PC-3 (cell line): Measurements from ENCODE around the gene NLRC4. TPM values are rescaled to one million over a fixed set of nuclear protein-coding genes. Genes with fewer than 3 reads are reported as not detected.

ENCODE experiments used
- ATAC-seq: fragments of 200-7000 bp; cut with Tn5 transposase; 2 replicates; pipeline ENCODE4 v1.9.1; 2020; ENCODE audit warnings: mild to moderate bottlenecking, moderate library complexity
- BruUV-seq: library from RNA; stranded (reverse); fragments of 400-500 nt; replicated peaks from 2 replicates; lab custom pipeline; 2021; lab: Mats Ljungman, UMichigan
- CTCF ChIA-PET: fragments of 300-600 bp; sonication (Branson Sonifier 250); formaldehyde crosslinking; loops from one replicate; lab custom pipeline; 2022; ENCODE audit warnings: antibody characterized with exemption; lab: Charles Lee
- POLR2A ChIA-PET: fragments of 300-600 bp; sonication (Branson Sonifier 250); formaldehyde crosslinking; loops from one replicate; lab custom pipeline; 2022; ENCODE audit warnings: antibody characterized with exemption; ENCODE audit not compliant: unreplicated experiment; lab: Charles Lee
- DNase-seq: peaks from one replicate; pipeline ENCODE4 v3.0.0-alpha.2; 2015
- H2AFZ ChIP-seq: fragments of 300-600 bp; sonication (generic); 2 replicates; pipeline ENCODE4 v1.6.0; 2016; ENCODE audit warnings: antibody characterized with exemption, low read length
- H3F3A ChIP-seq: fragments of 300-600 bp; sonication (generic); one replicate; pipeline ENCODE4 v1.6.0; 2017; ENCODE audit warnings: antibody characterized with exemption, low read length, control low read depth, mild to moderate bottlenecking; ENCODE audit not compliant: unreplicated experiment
- H3K27ac ChIP-seq: fragments of 300-600 bp; sonication (generic); 2 replicates; pipeline ENCODE4 v1.5.1; 2016; ENCODE audit warnings: mild to moderate bottlenecking, low read length
- H3K27me3 ChIP-seq: fragments of 300-600 bp; sonication (generic); 2 replicates; pipeline ENCODE4 v1.6.1; 2016; ENCODE audit warnings: low read length, mixed read lengths
- H3K36me3 ChIP-seq: fragments of 300-600 bp; sonication (generic); 2 replicates; pipeline ENCODE4 v1.6.1; 2016; ENCODE audit warnings: low read depth, mixed run types, low read length, mixed read lengths
- H3K4me1 ChIP-seq: fragments of 300-600 bp; sonication (generic); 2 replicates; pipeline ENCODE4 v1.5.1; 2016; ENCODE audit warnings: low read length; ENCODE audit not compliant: insufficient read depth
- H3K4me2 ChIP-seq: fragments of 300-600 bp; sonication (generic); 2 replicates; pipeline ENCODE4 v1.6.0; 2016; ENCODE audit warnings: low read length
- H3K4me3 ChIP-seq: fragments of 300-600 bp; sonication (generic); 2 replicates; pipeline ENCODE4 v1.5.1; 2016; ENCODE audit warnings: mild to moderate bottlenecking, low read length, mixed read lengths
- H3K79me2 ChIP-seq: fragments of 300-600 bp; sonication (generic); 2 replicates; pipeline ENCODE4 v1.6.1; 2017; ENCODE audit warnings: low read length, mixed read lengths
- H3K9ac ChIP-seq: fragments of 300-600 bp; sonication (generic); 2 replicates; pipeline ENCODE4 v1.6.0; 2016; ENCODE audit warnings: mild to moderate bottlenecking, low read length
- H3K9me2 ChIP-seq: fragments of 300-600 bp; sonication (generic); replicated peaks from 2 replicates; pipeline ENCODE4 v1.6.1; 2016; ENCODE audit warnings: mixed run types, low read length, mixed read lengths
- H3K9me3 ChIP-seq: fragments of 300-600 bp; sonication (generic); 2 replicates; pipeline ENCODE4 v1.6.1; 2016; ENCODE audit warnings: low read length, mixed read lengths
- H4K20me1 ChIP-seq: fragments of 300-600 bp; sonication (generic); 2 replicates; pipeline ENCODE4 v1.6.1; 2016; ENCODE audit warnings: low read length, mixed read lengths
- EZH2 ChIP-seq: fragments of 300-600 bp; sonication (generic); IDR thresholded peaks from one replicate; pipeline ENCODE4 v1.6.1; 2017; ENCODE audit warnings: antibody characterized with exemption, mild to moderate bottlenecking, low read length; ENCODE audit not compliant: unreplicated experiment
- EZH2phosphoT487 ChIP-seq: fragments of 300-600 bp; sonication (generic); IDR thresholded peaks from 2 replicates; pipeline ENCODE4 v1.6.1; 2018; ENCODE audit warnings: mild to moderate bottlenecking, antibody characterized with exemption, low read length, borderline replicate concordance
- intact Hi-C: fragments of 100-400 bp; cut with micrococcal nuclease; formaldehyde crosslinking; loops from 2 replicates; pipeline ENCODE4 v1.9.0; 2023
- total RNA-seq: library from RNA; depleted of rRNA; stranded (reverse); fragments of >200 nt; gene quantifications from 2 replicates; pipeline ENCODE4 v1.2.3, GENCODE V29; 2014
- TF ChIP-seq, protein P1 (sequence below): fragments of 300-600 bp; sonication (generic); conservative IDR thresholded peaks from 2 replicates; pipeline ENCODE4 v1.5.1; 2017; ENCODE audit warnings: antibody characterized with exemption, low read depth, mild to moderate bottlenecking, low read length

Gene NLRC4
- total RNA-seq, 1 experiment from 2014 or later = not detected

DNA sequence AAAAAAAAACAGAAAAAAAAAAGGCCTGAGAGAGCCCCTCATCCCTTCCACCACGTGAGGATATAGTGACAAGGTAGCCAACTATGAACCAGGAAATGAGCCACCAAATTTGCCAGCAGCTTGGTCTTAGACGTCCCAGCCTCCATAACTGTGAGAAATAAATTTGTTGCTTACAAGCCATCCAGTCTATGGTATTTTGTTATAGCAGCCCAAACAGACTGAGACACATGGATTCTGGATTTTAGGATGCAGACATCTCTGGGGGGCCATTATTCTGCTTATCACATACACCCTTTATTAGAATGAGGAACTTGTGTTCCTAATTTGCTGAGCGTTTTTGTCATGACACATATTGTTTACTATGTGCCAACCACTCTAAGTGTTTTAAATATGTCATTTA lies 7.6 kb upstream of the NLRC4 start:
- H3K79me2 ChIP-seq = no peaks in the 10 kb centered on the region
- no TSS peak for BruUV-seq

DNA sequence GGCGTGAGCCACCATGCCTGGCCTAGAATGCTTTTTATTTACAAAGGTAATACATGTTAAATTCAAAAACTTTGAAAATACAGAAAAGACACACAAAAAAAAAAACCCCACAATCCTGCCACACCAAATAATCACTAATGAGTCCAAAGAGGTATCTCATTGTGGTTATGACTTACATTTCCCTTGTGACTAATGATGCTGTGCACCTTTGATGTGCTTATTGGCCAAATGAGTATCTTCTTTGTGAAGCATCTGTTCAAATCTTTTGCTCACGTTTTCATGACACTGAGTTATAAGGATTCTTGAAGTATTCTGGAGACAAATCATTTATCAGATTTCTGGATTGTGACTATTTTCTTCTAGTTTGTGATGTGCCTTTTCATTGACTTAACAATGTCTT lies 6.4 kb upstream of the NLRC4 start:
- Histone ChIP-seq H2AFZ (no peak overlapping the region), H3K4me2 (no peak overlapping the region), H3K9me2 (no peaks in the 10 kb centered on the region), H3K27me3 (no peaks in the 10 kb centered on the region), H3K79me2 (no peaks in the 10 kb centered on the region), H4K20me1 (no peaks in the 10 kb centered on the region), H3K36me3 (no peaks in the 10 kb centered on the region), H3K4me1 (no peaks in the 10 kb centered on the region), H3F3A (no peaks in the 10 kb centered on the region), H3K27ac (no peak overlapping the region), H3K9ac (no peak overlapping the region), H3K9me3 (no peaks in the 10 kb centered on the region), H3K4me3 (no peak overlapping the region)
- no TSS peak for BruUV-seq
- TF ChIP-seq EZH2 (no peak), EZH2phosphoT487 (no peak)
- TF ChIP-seq, protein P1, sequence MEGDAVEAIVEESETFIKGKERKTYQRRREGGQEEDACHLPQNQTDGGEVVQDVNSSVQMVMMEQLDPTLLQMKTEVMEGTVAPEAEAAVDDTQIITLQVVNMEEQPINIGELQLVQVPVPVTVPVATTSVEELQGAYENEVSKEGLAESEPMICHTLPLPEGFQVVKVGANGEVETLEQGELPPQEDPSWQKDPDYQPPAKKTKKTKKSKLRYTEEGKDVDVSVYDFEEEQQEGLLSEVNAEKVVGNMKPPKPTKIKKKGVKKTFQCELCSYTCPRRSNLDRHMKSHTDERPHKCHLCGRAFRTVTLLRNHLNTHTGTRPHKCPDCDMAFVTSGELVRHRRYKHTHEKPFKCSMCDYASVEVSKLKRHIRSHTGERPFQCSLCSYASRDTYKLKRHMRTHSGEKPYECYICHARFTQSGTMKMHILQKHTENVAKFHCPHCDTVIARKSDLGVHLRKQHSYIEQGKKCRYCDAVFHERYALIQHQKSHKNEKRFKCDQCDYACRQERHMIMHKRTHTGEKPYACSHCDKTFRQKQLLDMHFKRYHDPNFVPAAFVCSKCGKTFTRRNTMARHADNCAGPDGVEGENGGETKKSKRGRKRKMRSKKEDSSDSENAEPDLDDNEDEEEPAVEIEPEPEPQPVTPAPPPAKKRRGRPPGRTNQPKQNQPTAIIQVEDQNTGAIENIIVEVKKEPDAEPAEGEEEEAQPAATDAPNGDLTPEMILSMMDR = no peak
- ChIA-PET POLR2A (no interaction called here), CTCF (no interaction called here)
- intact Hi-C loops = no loop called here
- no peak for DNase-seq
- no peak for ATAC-seq

More for the DNA sequence above, 7.6 kb upstream of the NLRC4 start:
- POLR2A ChIA-PET = no interaction called here
- Histone ChIP-seq H3K36me3 (no peaks in the 10 kb centered on the region), H3K27ac (no peak overlapping the region), H3K9me2 (no peaks in the 10 kb centered on the region), H3K4me1 (peaks cover 6% of the 10 kb centered on the region), H3K27me3 (no peaks in the 10 kb centered on the region), H3K9me3 (no peaks in the 10 kb centered on the region), H3K9ac (no peak overlapping the region), H3K4me2 (no peak overlapping the region), H3F3A (no peaks in the 10 kb centered on the region), H4K20me1 (no peaks in the 10 kb centered on the region), H2AFZ (no peak overlapping the region), H3K4me3 (no peak overlapping the region)
- ATAC-seq (no peak), DNase-seq (no peak)
- CTCF ChIA-PET = no interaction called here
- intact Hi-C loops = no loop called here
- TF ChIP-seq, protein P1 = no peak
- TF ChIP-seq EZH2phosphoT487 (no peak), EZH2 (no peak)

DNA sequence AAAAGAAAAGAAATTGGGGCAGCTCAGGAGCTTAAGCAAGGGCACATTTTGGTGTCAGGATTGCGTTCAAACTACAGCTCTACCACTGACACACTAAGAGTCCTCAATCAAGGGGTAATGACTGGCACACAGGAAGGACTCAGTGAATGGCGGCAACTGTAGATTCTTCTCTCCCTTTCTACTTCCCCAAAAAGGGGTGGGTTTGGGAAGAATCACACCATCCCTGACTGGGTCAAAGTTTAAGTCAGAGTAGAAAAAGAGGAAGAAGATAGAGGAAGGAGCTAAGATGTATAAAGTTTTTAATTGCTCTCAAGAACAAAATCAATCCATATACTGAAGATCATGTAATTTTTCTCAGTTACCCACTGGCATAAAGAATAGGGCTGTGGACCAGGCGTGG lies 2.6 kb downstream of the NLRC4 start:
- POLR2A ChIA-PET = no interaction called here
- ATAC-seq (no peak), DNase-seq (no peak)
- H3F3A ChIP-seq = no peaks in the 10 kb centered on the region
- H3K27me3 ChIP-seq = no peaks in the 10 kb centered on the region
- no peak overlapping the region for H3K27ac ChIP-seq
- no peaks in the 10 kb centered on the region for H3K9me3 ChIP-seq
- H3K4me3 ChIP-seq = no peak overlapping the region
- CTCF ChIA-PET = no interaction called here
- no peaks in the 10 kb centered on the region for H3K4me1 ChIP-seq
- BruUV-seq = no TSS peak
- no peak overlapping the region for H3K4me2 ChIP-seq
- H3K9ac ChIP-seq = no peak overlapping the region
- H4K20me1 ChIP-seq = no peaks in the 10 kb centered on the region
- intact Hi-C loops = no loop called here
- no peak overlapping the region for H2AFZ ChIP-seq
- no peaks in the 10 kb centered on the region for H3K36me3 ChIP-seq
- H3K9me2 ChIP-seq = no peaks in the 10 kb centered on the region
- no peaks in the 10 kb centered on the region for H3K79me2 ChIP-seq
- TF ChIP-seq, protein P1 = no peak
- TF ChIP-seq EZH2 (no peak), EZH2phosphoT487 (no peak)
